ENCODE results near the gene ZNRF3. TPM values are rescaled to one million over a fixed set of nuclear protein-coding genes. Genes with fewer than 3 reads are reported as not detected.

Gene ZNRF3
- total and polyA plus RNA-seq, 9 donors = 7.4 to 24.3 (median 11.6) TPM

DNA sequence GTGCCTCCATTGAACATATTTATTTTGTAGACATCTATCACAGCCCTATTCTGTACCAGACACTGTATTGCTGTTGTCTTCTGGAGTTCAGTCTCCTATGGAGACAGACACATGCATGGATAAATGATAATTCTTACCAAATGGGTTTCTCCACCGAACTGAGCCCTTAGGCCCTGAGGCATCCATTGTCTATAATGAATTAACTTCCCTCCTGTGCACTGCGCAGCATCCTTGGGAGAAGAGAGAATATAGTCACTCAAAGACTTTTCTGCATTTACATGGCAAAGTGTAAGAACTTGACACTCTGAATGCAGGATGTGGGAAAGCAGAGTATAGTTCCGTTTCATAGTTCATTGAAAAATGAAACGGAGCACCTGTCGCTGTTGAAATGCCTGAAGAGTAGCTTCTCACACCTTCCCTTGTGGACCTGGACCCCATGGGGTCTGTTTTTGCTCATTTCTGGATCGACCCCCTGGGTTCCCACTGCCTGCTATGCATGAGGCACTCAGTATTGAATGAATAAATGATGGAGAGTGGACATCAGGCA lies 6.2 kb downstream of the ZNRF3 start:
- TF ChIP-seq POLR2A (IDR thresholded peaks at IDR 0.05) (no peak), CTCF (IDR thresholded peaks at IDR 0.05) (no peak), EP300 (IDR thresholded peaks at IDR 0.05) (no peak)
- no peaks in the 10 kb centered on the region for H3K9me3 ChIP-seq
- H3K4me3 ChIP-seq = no peak overlapping the region
- intact Hi-C loops (cut with DNase I) = no loop called here
- no peak overlapping the region for H3K27ac ChIP-seq
- 92 to 94% (median 93%) methylated on average over 6 of the region's 6 CpGs for WGBS, 3 donors
- peaks cover 2% of the 10 kb centered on the region for H3K4me1 ChIP-seq (ENCODE audit: insufficient read depth)
- DNase-seq = no peak
- no peaks in the 10 kb centered on the region for H3K27me3 ChIP-seq
- no peaks in the 10 kb centered on the region for H3K36me3 ChIP-seq

- intact Hi-C loops (cut with DNase I) = no loop called here
- H3K4me3 ChIP-seq = no peak overlapping the region
- 85 to 94% (median 94%) methylated on average over 2 of the region's 2 CpGs for WGBS, 3 donors
- H3K27ac ChIP-seq = no peak overlapping the region
- no peaks in the 10 kb centered on the region for H3K27me3 ChIP-seq
- H3K4me1 ChIP-seq (ENCODE audit: insufficient read depth) = peaks cover 1% of the 10 kb centered on the region
- TF ChIP-seq CTCF (IDR thresholded peaks at IDR 0.05) = no peak
- no peak for TF ChIP-seq POLR2A (IDR thresholded peaks at IDR 0.05)
- TF ChIP-seq EP300 (IDR thresholded peaks at IDR 0.05) = no peak
- no peaks in the 10 kb centered on the region for H3K36me3 ChIP-seq
- no peak for DNase-seq
- no peaks in the 10 kb centered on the region for H3K9me3 ChIP-seq
Observed at GRCh38 chr22:28891156-28891733, 7.9 kb downstream of the ZNRF3 start.

GRCh38 chr22:28892175-28892731 lies 8.9 kb downstream of the ZNRF3 start:
- no peaks in the 10 kb centered on the region for H3K36me3 ChIP-seq
- intact Hi-C loops (cut with DNase I) = no loop called here
- H3K4me1 ChIP-seq (ENCODE audit: insufficient read depth) = peaks cover 1% of the 10 kb centered on the region
- H3K27ac ChIP-seq = no peak overlapping the region
- WGBS, 3 donors = 71 to 80% (median 76%) methylated on average over 5 of the region's 5 CpGs
- no peaks in the 10 kb centered on the region for H3K9me3 ChIP-seq
- TF ChIP-seq EP300 (IDR thresholded peaks at IDR 0.05) (no peak), POLR2A (IDR thresholded peaks at IDR 0.05) (no peak), CTCF (IDR thresholded peaks at IDR 0.05) (no peak)
- no peak overlapping the region for H3K4me3 ChIP-seq
- no peak for DNase-seq
- no peaks in the 10 kb centered on the region for H3K27me3 ChIP-seq

- H3K36me3 ChIP-seq = no peaks in the 10 kb centered on the region
- no peaks in the 10 kb centered on the region for H3K27me3 ChIP-seq
- no peak overlapping the region for H3K27ac ChIP-seq
- 92 to 99% (median 97%) methylated on average over 4 of the region's 4 CpGs for WGBS, 3 donors
- TF ChIP-seq POLR2A (IDR thresholded peaks at IDR 0.05) (no peak), CTCF (IDR thresholded peaks at IDR 0.05) (no peak), EP300 (IDR thresholded peaks at IDR 0.05) (no peak)
- H3K4me3 ChIP-seq = no peak overlapping the region
- H3K9me3 ChIP-seq = no peaks in the 10 kb centered on the region
- intact Hi-C loops (cut with DNase I) = no loop called here
- peaks cover 1% of the 10 kb centered on the region for H3K4me1 ChIP-seq (ENCODE audit: insufficient read depth)
- DNase-seq = no peak
Observed at GRCh38 chr22:28893810-28894209, 10.4 kb downstream of the ZNRF3 start.
